Stomach (tissue), 9 donors: Measurements from ENCODE around the gene TRIM75. TPM values are rescaled to one million over a fixed set of nuclear protein-coding genes. Genes with fewer than 3 reads are reported as not detected.

Source experiments
- DNase-seq, 2 donors: peaks; one replicate each; pipeline versions ENCODE4 v3.0.0 to v3.0.0-alpha.2; 2013 to 2019
- H3K27ac ChIP-seq, 5 donors: fragments of 200-600 bp in 4 of 5; sonication (generic) in 4 of 5; one replicate each; pipeline ENCODE4 v1.5.1; 2013 to 2019; ENCODE audit warnings: mild to moderate bottlenecking in 1 of 5, moderate library complexity in 1 of 5
- H3K27me3 ChIP-seq, 3 donors: fragments of 200-600 bp; sonication (generic); one replicate each; pipeline ENCODE4 v1.5.1; 2017 to 2019; ENCODE audit warnings: mixed run types in 1 of 3
- H3K36me3 ChIP-seq, 4 donors: fragments of 200-600 bp; sonication (generic); 1 replicate in 3 of 4; 2 replicates in 1 of 4; pipeline ENCODE4 v1.5.1; 2016 to 2019
- H3K4me1 ChIP-seq, 4 donors: fragments of 200-600 bp; sonication (generic); one replicate each; pipeline ENCODE4 v1.5.1; 2016 to 2019
- H3K4me3 ChIP-seq, 4 donors: fragments of 200-600 bp; sonication (generic) in 3 of 4; one replicate each; pipeline ENCODE4 v1.5.1; 2016 to 2019; ENCODE audit warnings: mild to moderate bottlenecking in 1 of 4
- H3K9me3 ChIP-seq, 4 donors: fragments of 200-600 bp; sonication (generic); one replicate each; pipeline ENCODE4 v1.5.1; 2016 to 2019
- EP300 ChIP-seq: sonication (generic); formaldehyde crosslinking; IDR thresholded peaks from one replicate; pipeline ENCODE4 v1.6.1; 2017; ENCODE audit warnings: antibody characterized with exemption
- POLR2A ChIP-seq, 4 donors: fragments of 450-650 bp; IDR thresholded peaks; one replicate each; pipeline ENCODE4 v1.6.1; 2016; ENCODE audit warnings: antibody characterized with exemption in 4 of 4, control low read depth in 2 of 4, mild to moderate bottlenecking in 1 of 4, moderate library complexity in 1 of 4
- POLR2AphosphoS5 ChIP-seq, 3 donors: sonication (generic); formaldehyde crosslinking; IDR thresholded peaks; one replicate each; pipeline ENCODE4 v1.6.1; 2016; ENCODE audit warnings: antibody characterized with exemption in 3 of 3
- WGBS, 5 donors: extraction: QIAGEN DNeasy Blood & Tissue Kit in 3 of 5; methylation state at CpG; one replicate each; pipeline versions ENCODE4 v1.1.5 to v1.1.7; 2013 to 2018; 5-methylcytosine and 5-hydroxymethylcytosine counted together
- intact Hi-C: fragments of 100-400 bp; cut with DNase I; formaldehyde crosslinking; loops from one replicate; pipeline ENCODE4 v1.15.1; 2023; ENCODE audit warnings: low total_unique reads
- polyA plus RNA-seq, 3 donors: library from polyadenylated mRNA; stranded (reverse); fragments of 200-250 nt; gene quantifications; one replicate each; pipeline ENCODE4 v1.2.3, GENCODE V29; 2013
- small RNA-seq, 4 donors: library from RNA; depleted of rRNA; stranded (forward); fragments of <200 nt; gene quantifications; one replicate each; pipeline ENCODE3, GENCODE V24; 2016
- total RNA-seq, 5 donors: library from RNA; depleted of rRNA; stranded (reverse); fragments of >200 nt; gene quantifications; one replicate each; pipeline versions ENCODE4 v1.1.0 to v1.2.3, GENCODE V29; 2014 to 2016
- TF ChIP-seq, protein P1 (sequence below), 7 experiments: fragments of 450-650 bp in 4 of 7; fragments of 200-600 bp in 3 of 7; sonication (generic) in 3 of 7; IDR thresholded peaks; one replicate each; pipeline ENCODE4 v1.5.1; 2016 to 2019; ENCODE audit warnings: antibody characterized with exemption in 7 of 7, control low read depth in 2 of 7, mild to moderate bottlenecking in 1 of 7
- donor health status: healthy with polysubstance abuse.
- donor health status: Bipolar disorder and iron deficiency.
- donor health status: healthy.

Gene TRIM75
- total and polyA plus RNA-seq, 8 donors, result not detected

DNA sequence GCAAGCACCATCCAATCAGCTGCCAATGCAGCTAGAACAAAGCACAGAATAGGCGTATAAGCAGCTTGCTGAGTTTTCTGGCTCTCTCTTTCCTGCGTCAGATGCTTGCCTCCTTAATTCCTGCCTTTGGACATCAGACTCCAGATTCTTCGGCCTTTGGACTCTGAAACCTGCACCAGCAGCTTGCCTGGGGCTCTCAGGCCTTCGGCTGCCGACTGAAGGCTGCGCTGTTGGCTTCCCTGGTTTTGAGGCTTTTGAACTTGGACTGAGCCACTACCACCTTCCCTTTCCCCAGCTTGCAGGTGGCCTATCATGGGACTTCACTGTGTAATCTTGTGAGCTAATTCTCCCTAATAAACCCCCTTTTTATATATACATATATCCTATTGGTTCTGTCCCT lies 52.9 kb downstream of the TRIM75 start:
- no peaks in the 10 kb centered on the region for H3K9me3 ChIP-seq
- H3K36me3 ChIP-seq, result peaks cover 5 to 15% (median 15%) of the 10 kb centered on the region in 4 donors
- H3K4me3 ChIP-seq, result no peak overlapping the region
- intact Hi-C loops, result no loop called here
- peaks cover 2 to 7% (median 4%) of the 10 kb centered on the region in 4 donors for H3K4me1 ChIP-seq
- WGBS, 5 donors, result 89 to 98% (median 93%) methylated on average over 6 of the region's 6 CpGs
- no peak overlapping the region for H3K27ac ChIP-seq
- DNase-seq, result no peak
- TF ChIP-seq POLR2AphosphoS5 (IDR thresholded peaks at IDR 0.05), result no peak
- no peak for TF ChIP-seq POLR2A (IDR thresholded peaks at IDR 0.05)
- no peak for TF ChIP-seq EP300
- TF ChIP-seq, protein P1, sequence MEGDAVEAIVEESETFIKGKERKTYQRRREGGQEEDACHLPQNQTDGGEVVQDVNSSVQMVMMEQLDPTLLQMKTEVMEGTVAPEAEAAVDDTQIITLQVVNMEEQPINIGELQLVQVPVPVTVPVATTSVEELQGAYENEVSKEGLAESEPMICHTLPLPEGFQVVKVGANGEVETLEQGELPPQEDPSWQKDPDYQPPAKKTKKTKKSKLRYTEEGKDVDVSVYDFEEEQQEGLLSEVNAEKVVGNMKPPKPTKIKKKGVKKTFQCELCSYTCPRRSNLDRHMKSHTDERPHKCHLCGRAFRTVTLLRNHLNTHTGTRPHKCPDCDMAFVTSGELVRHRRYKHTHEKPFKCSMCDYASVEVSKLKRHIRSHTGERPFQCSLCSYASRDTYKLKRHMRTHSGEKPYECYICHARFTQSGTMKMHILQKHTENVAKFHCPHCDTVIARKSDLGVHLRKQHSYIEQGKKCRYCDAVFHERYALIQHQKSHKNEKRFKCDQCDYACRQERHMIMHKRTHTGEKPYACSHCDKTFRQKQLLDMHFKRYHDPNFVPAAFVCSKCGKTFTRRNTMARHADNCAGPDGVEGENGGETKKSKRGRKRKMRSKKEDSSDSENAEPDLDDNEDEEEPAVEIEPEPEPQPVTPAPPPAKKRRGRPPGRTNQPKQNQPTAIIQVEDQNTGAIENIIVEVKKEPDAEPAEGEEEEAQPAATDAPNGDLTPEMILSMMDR (IDR thresholded peaks at IDR 0.05), result no peak
- H3K27me3 ChIP-seq, result no peaks in the 10 kb centered on the region

Small RNAs within 50 kb of the gene (small RNA-seq; reads per million reads assigned to genes)
- gene AC106872.12, result 0 reads per million in 4 donors

Other genes with a start within 250 kb of the TRIM75 start
- under 1 TPM in 1 of 5 donors, not detected in 4; 0.18 TPM for gene APELA, start 176.7 kb upstream of the TRIM75 start, total RNA-seq
- gene APELA, start 176.7 kb upstream of the TRIM75 start, polyA plus RNA-seq, result under 1 TPM in 1 of 3 donors, not detected in 2; 0.13 TPM
- 1 to 10 TPM in 1 of 5 donors, under 1 TPM in 1, not detected in 3; 0.73 to 3.6 TPM for gene TRIM61, start 76.2 kb upstream of the TRIM75 start, total RNA-seq
- gene TRIM61, start 76.2 kb upstream of the TRIM75 start, polyA plus RNA-seq, result under 1 TPM; 0.25 to 0.61 (median 0.50) TPM
- not detected for gene TRIM60, start 21.9 kb upstream of the TRIM75 start, total RNA-seq
- not detected for gene TRIM60, start 21.9 kb upstream of the TRIM75 start, polyA plus RNA-seq
- 10 to 100 TPM in 4 of 5 donors, 1 to 10 TPM in 1; 2.3 to 44.5 (median 19.8) TPM for gene TMEM192, start 59.0 kb downstream of the TRIM75 start, total RNA-seq
- gene TMEM192, start 59.0 kb downstream of the TRIM75 start, polyA plus RNA-seq, result 1 to 10 TPM; 4.4 to 7.5 (median 4.9) TPM
- gene KLHL2, start 153.7 kb downstream of the TRIM75 start, total RNA-seq, result 10 to 100 TPM; 11.1 to 34.3 (median 16.7) TPM
- gene KLHL2, start 153.7 kb downstream of the TRIM75 start, polyA plus RNA-seq, result 10 to 100 TPM; 12.2 to 17.7 (median 12.7) TPM